RPMI7951 (cell line): ENCODE results near the gene TNNC2. TPM values are rescaled to one million over a fixed set of nuclear protein-coding genes. Genes with fewer than 3 reads are reported as not detected.

Source experiments
- DNase-seq: peaks from one replicate; pipeline ENCODE4 v3.0.0-alpha.2; 2012; ENCODE audit warnings: low read depth
- total RNA-seq: library from RNA; depleted of rRNA; stranded (reverse); fragments of >200 nt; shearing (Covaris generic); gene quantifications from 2 replicates; pipeline ENCODE4 v1.2.3, GENCODE V29; 2014; rRNA removed

The TNNC2 gene
- total RNA-seq, 1 experiment from 2014 or later = 0.36 TPM

DNA sequence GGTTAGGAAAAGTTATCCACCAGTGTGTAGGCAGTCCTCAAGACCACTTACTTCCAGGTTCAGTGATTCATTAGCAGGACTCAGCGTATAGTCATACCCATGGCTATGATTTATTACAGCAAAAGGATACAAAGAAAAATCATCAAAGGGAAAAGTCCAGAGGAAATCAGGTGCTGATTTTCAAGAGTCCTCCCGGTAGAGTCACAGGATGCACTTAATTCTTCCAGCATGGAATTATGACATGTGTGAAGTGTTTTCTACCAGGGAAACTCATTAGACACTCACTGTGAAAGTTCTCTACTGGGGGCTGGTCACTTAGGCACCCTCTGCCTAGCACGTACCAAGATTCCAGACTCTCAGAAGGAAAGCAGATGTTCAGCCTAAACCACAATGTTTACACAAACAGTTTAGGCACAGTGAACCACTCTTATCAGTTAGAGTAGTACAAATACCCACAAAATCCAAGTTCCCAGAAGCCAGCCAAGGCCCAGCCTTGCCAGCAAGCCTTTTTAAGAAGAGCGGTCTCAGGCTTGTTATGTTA is 45.7 kb downstream of the TNNC2 start:
- peak; percentile 99 for DNase-seq

- no peak for DNase-seq
Measured at GRCh38 chr20:45780159-45780558, 47.0 kb downstream of the TNNC2 start.

- peak; percentile 100 for DNase-seq
Measured at GRCh38 chr20:45779011-45779915, 47.8 kb downstream of the TNNC2 start.

DNA sequence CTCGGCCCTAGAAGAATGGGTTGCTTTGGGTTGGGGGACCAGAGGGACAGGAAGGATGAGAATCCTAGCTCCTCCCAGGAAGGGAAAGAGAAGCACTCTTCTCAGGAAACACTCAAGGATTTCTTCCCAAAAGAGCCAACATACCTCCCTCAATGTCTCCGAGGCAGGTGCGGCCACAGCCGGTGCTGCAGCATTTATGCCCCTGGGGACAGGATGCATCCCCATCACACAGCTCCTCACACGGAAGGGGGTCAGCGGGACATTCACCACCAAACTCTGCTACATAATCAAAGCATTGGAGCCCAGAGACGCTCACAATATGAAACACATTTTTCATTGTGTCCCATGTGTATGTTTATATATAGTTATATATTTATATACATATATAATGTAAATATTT is 50.2 kb downstream of the TNNC2 start:
- DNase-seq = no peak

DNA sequence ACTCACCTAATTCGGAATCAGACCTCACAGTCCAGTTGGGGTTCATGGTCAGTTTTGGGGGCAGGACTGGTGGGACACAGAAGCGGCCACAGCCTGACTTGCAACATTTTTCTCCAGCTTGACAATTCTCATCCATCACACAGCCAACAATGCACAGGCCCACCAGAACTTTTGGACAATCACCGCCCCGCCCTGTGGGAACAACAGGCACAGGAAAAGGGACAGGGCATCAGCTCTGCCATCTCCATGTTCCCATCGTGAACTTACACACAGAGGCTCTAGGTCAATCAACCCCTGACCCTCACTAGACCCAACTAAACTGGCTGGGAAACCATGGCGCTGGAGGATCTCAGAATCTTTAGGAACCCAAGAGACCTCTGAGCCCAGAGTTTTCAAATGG is 51.7 kb downstream of the TNNC2 start:
- no peak for DNase-seq

GRCh38 chr20:45774945-45775344 is 52.2 kb downstream of the TNNC2 start:
- no peak for DNase-seq

Other genes starting within 250 kb of the TNNC2 start
- not detected in 2 replicates for gene WFDC8, start 248.0 kb downstream of the TNNC2 start, total RNA-seq
- gene WFDC10A, start 197.6 kb downstream of the TNNC2 start, total RNA-seq = not detected in 2 replicates
- not detected in 2 replicates for gene WFDC9, start 196.0 kb downstream of the TNNC2 start, total RNA-seq
- not detected in 2 replicates for gene WFDC11, start 157.1 kb downstream of the TNNC2 start, total RNA-seq
- gene WFDC13, start 125.3 kb downstream of the TNNC2 start, total RNA-seq = not detected in 2 replicates
- gene WFDC10B, start 122.3 kb downstream of the TNNC2 start, total RNA-seq = 0.88 and 3.5 TPM in 2 replicates
- gene SPINT4, start 105.0 kb downstream of the TNNC2 start, total RNA-seq = not detected in 2 replicates
- gene WFDC3, start 35.4 kb downstream of the TNNC2 start, total RNA-seq = 3.6 and 8.8 TPM in 2 replicates
- gene DNTTIP1, start 35.4 kb downstream of the TNNC2 start, total RNA-seq = 44.1 and 51.4 TPM in 2 replicates
- 606 and 673 TPM in 2 replicates for gene UBE2C, start 14.7 kb downstream of the TNNC2 start, total RNA-seq
- gene SNX21, start 6.5 kb upstream of the TNNC2 start, total RNA-seq = 54.1 and 59.8 TPM in 2 replicates
- gene ACOT8, start 30.1 kb upstream of the TNNC2 start, total RNA-seq = 102 and 119 TPM in 2 replicates
- 9.3 and 9.4 TPM in 2 replicates for gene ZSWIM3, start 30.3 kb upstream of the TNNC2 start, total RNA-seq
- 17.0 and 20.4 TPM in 2 replicates for gene ZSWIM1, start 53.9 kb upstream of the TNNC2 start, total RNA-seq
- gene SPATA25, start 60.3 kb upstream of the TNNC2 start, total RNA-seq = 0.98 TPM in 1 of 2 replicates, not detected in the other
- 3.0 and 5.5 TPM in 2 replicates for gene NEURL2, start 63.9 kb upstream of the TNNC2 start, total RNA-seq
- gene CTSA, start 64.0 kb upstream of the TNNC2 start, total RNA-seq = 168 and 187 TPM in 2 replicates
- 36.8 and 47.1 TPM in 2 replicates for gene PLTP, start 84.8 kb upstream of the TNNC2 start, total RNA-seq
- gene PCIF1, start 107.4 kb upstream of the TNNC2 start, total RNA-seq = 11.5 and 13.6 TPM in 2 replicates
- 11.9 and 12.0 TPM in 2 replicates for gene ZNF335, start 144.9 kb upstream of the TNNC2 start, total RNA-seq
- 3.0 and 4.7 TPM in 2 replicates for gene MMP9, start 181.6 kb upstream of the TNNC2 start, total RNA-seq
- gene SLC12A5, start 201.9 kb upstream of the TNNC2 start, total RNA-seq = 0.96 TPM in 1 of 2 replicates, not detected in the other